Loucy (cell line): ENCODE measurements around the gene ODF2.

Source experiments
- CTCF ChIP-seq: fragments of 200-600 bp; sonication (generic); conservative IDR thresholded peaks from 2 replicates; pipeline ENCODE4 v1.5.1; 2014; ENCODE audit warnings: mild to moderate bottlenecking, antibody characterized with exemption, low read length
- EZH2phosphoT487 ChIP-seq: fragments of 200-600 bp; IDR thresholded peaks from 2 replicates; pipeline ENCODE4 v1.6.1; 2018; ENCODE audit warnings: antibody characterized with exemption, mild to moderate bottlenecking, moderate library complexity, borderline replicate concordance

- TF ChIP-seq CTCF (no peak), EZH2phosphoT487 (no peak)
These were observed 33.0 kb upstream of the ODF2 start for GRCh38 chr9:128422783-128423150.
